WI38 (cell line): ENCODE data around the gene ARL15.

Source experiments
- H3K4me3 ChIP-seq: 2 replicates; pipeline ENCODE4 v1.5.1; 2011; ENCODE audit warnings: low read depth, mild to moderate bottlenecking, control low read depth, low read length
- CTCF ChIP-seq: IDR thresholded peaks from 2 replicates; pipeline ENCODE4 v1.5.1; 2012; ENCODE audit warnings: low read depth, mild to moderate bottlenecking, control low read depth, low read length

ARL15 gene

GRCh38 chr5:54002779-54003178, 307.6 kb downstream of the ARL15 start:
- no peak for TF ChIP-seq CTCF
- no peak overlapping the region for H3K4me3 ChIP-seq

- H3K4me3 ChIP-seq = no peak overlapping the region
- TF ChIP-seq CTCF = no peak
Observed at GRCh38 chr5:54001976-54002775, 308.2 kb downstream of the ARL15 start.

GRCh38 chr5:54000011-54000410, 310.4 kb downstream of the ARL15 start:
- no peak overlapping the region for H3K4me3 ChIP-seq
- no peak for TF ChIP-seq CTCF

GRCh38 chr5:53997736-53998627, 312.4 kb downstream of the ARL15 start:
- TF ChIP-seq CTCF = no peak
- H3K4me3 ChIP-seq = no peak overlapping the region

- no peak for TF ChIP-seq CTCF
Observed at GRCh38 chr5:53996008-53996407, 314.4 kb downstream of the ARL15 start.

GRCh38 chr5:53994148-53994547, 316.2 kb downstream of the ARL15 start:
- no peak overlapping the region for H3K4me3 ChIP-seq
- no peak for TF ChIP-seq CTCF

More at GRCh38 chr5:53996008-53996407, 314.4 kb downstream of the ARL15 start:
- H3K4me3 ChIP-seq = no peak overlapping the region

GRCh38 chr5:53991942-53992341, 318.4 kb downstream of the ARL15 start:
- TF ChIP-seq CTCF = peak; percentile 17; the same call in 1 of the 2 replicates
- no peak overlapping the region for H3K4me3 ChIP-seq
